Smooth muscle cell (in vitro differentiated cells): ENCODE results near the gene ZBTB43. TPM values are rescaled to one million over a fixed set of nuclear protein-coding genes. Genes with fewer than 3 reads are reported as not detected.
"Not testable (repeated sequence)": the region's sequence is repeated elsewhere in the genome, so short reads cannot be mapped to it uniquely, and the experiment has no call there.

Source experiments
- DNase-seq: peaks from one replicate; lab custom pipeline; 2025; ENCODE audit not compliant: unreplicated experiment; lab: John Stamatoyannopoulos, UW
- H2AFZ ChIP-seq: fragments of 200-600 bp; sonication (generic); 2 replicates; pipeline ENCODE4 v1.6.0; 2016; ENCODE audit warnings: antibody characterized with exemption, low read depth, mild to moderate bottlenecking
- H3F3A ChIP-seq: fragments of 200-600 bp; sonication (generic); 2 replicates; pipeline ENCODE4 v1.6.0; 2017; ENCODE audit warnings: antibody characterized with exemption, low read depth
- H3K27ac ChIP-seq: fragments of 200-600 bp; sonication (generic); 2 replicates; pipeline ENCODE4 v1.5.1; 2016; ENCODE audit warnings: low read depth, mild to moderate bottlenecking
- H3K27me3 ChIP-seq: fragments of 200-600 bp; sonication (generic); 2 replicates; pipeline ENCODE4 v1.6.1; 2016; ENCODE audit warnings: low read depth, mild to moderate bottlenecking
- H3K36me3 ChIP-seq: fragments of 200-600 bp; sonication (generic); 2 replicates; pipeline ENCODE4 v1.5.1; 2016; ENCODE audit warnings: low read depth
- H3K4me1 ChIP-seq: fragments of 200-600 bp; sonication (generic); 2 replicates; pipeline ENCODE4 v1.5.1; 2016; ENCODE audit warnings: low read depth
- H3K4me2 ChIP-seq: fragments of 200-600 bp; sonication (generic); 2 replicates; pipeline ENCODE4 v1.6.0; 2016; ENCODE audit warnings: mild to moderate bottlenecking
- H3K4me3 ChIP-seq: fragments of 200-600 bp; sonication (generic); 2 replicates; pipeline ENCODE4 v1.5.1; 2016; ENCODE audit warnings: mild to moderate bottlenecking
- H3K79me2 ChIP-seq: fragments of 200-600 bp; sonication (generic); 2 replicates; pipeline ENCODE4 v1.6.0; 2016; ENCODE audit warnings: low read depth, mild to moderate bottlenecking
- H3K9ac ChIP-seq: fragments of 200-600 bp; sonication (generic); 2 replicates; pipeline ENCODE4 v1.6.0; 2016; ENCODE audit warnings: low read depth
- H3K9me3 ChIP-seq: fragments of 200-600 bp; sonication (generic); replicated peaks from 2 replicates; pipeline ENCODE4 v1.5.1; 2016; ENCODE audit warnings: low read depth
- H4K20me1 ChIP-seq: fragments of 200-600 bp; sonication (generic); 2 replicates; pipeline ENCODE4 v1.6.0; 2016; ENCODE audit warnings: low read depth
- CTCF ChIP-seq: fragments of 200-600 bp; sonication (generic); IDR thresholded peaks from 2 replicates; pipeline ENCODE4 v1.5.1; 2017; ENCODE audit warnings: borderline replicate concordance, mild to moderate bottlenecking, antibody characterized with exemption; ENCODE audit not compliant: insufficient read depth, poor library complexity, severe bottlenecking
- WGBS: methylation state at CpG from one replicate; pipeline ENCODE4 v1.1.7; 2016; ENCODE audit warnings: low lambda C conversion rate; 5-methylcytosine and 5-hydroxymethylcytosine counted together
- polyA plus RNA-seq: library from polyadenylated mRNA; unstranded; fragments of >200 nt; fragmentation: Nextera tagmentation; extraction: Ambion mirVana; gene quantifications from 2 replicates; pipeline ENCODE4 v1.2.1, GENCODE V29; 2016
- total RNA-seq: library from RNA; depleted of rRNA; stranded (reverse); fragments of >200 nt; gene quantifications from 2 replicates; pipeline ENCODE4 v1.2.3, GENCODE V29; 2014

The ZBTB43 gene
- total and polyA plus RNA-seq, 2 experiments from 2014 or later, result 11.5 to 12.3 TPM

DNA sequence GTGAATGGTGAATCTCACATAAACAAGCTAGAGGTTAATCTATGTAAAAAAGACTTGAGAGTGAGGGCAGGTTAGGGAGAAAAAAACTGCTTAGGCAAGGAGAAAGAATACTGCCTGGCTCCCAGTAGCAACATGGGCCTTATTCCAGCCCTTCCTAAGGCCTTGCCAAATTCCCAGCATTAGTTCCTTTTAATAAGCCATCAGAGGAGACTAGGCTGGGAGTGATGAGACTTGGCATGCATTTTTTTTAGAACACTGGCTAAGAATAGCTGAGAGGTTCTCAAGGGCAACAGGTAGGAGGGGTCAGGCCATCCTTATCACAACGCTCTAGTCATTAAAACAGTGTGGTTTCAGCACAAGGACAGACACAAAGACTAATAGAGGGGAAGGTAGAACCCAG lies 20.9 kb upstream of the ZBTB43 start:
- WGBS, result 79% methylated on average over 1 of the region's 1 CpG
- no peak for TF ChIP-seq CTCF
- Histone ChIP-seq H3K27ac (no peak overlapping the region), H3K9me3 (no peaks in the 10 kb centered on the region), H4K20me1 (no peaks in the 10 kb centered on the region), H3K79me2 (no peaks in the 10 kb centered on the region), H3F3A (peaks cover 4% of the 10 kb centered on the region), H3K4me2 (no peak overlapping the region), H3K27me3 (peaks cover 26% of the 10 kb centered on the region), H3K4me3 (no peak overlapping the region), H3K9ac (no peak overlapping the region), H2AFZ (no peak overlapping the region), H3K36me3 (no peaks in the 10 kb centered on the region), H3K4me1 (no peaks in the 10 kb centered on the region)
- no peak for DNase-seq

DNA sequence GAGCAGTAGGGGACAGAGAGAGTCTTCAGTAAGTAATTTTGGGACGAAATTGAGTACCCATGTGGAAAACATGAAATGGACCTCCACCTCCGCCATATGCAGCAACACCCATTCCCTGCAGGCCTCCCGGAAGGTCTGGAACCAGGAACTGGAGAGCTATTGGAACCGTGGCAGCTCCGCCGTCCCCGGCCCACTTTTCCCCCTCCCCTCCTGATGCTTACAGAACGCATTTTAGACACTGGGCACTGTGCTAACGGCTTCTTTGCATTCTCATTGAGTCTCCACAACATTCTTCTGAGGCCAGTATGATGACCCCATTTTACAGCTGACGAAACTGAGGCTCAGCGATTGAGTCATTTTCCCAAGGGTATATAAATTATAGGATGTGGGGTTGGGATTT lies 20.4 kb upstream of the ZBTB43 start:
- Histone ChIP-seq H3K36me3 (no peaks in the 10 kb centered on the region), H3F3A (peaks cover 4% of the 10 kb centered on the region), H3K79me2 (no peaks in the 10 kb centered on the region), H3K27ac (no peak overlapping the region), H3K9me3 (no peaks in the 10 kb centered on the region), H2AFZ (no peak overlapping the region), H3K9ac (no peak overlapping the region), H4K20me1 (no peaks in the 10 kb centered on the region), H3K27me3 (peaks cover 26% of the 10 kb centered on the region), H3K4me3 (no peak overlapping the region), H3K4me2 (no peak overlapping the region), H3K4me1 (no peaks in the 10 kb centered on the region)
- 89% methylated on average over 11 of the region's 11 CpGs for WGBS
- no peak for DNase-seq
- no peak for TF ChIP-seq CTCF

- not testable (repeated sequence) for H3K9ac ChIP-seq, H3K4me1 ChIP-seq, H3K36me3 ChIP-seq, H3K4me3 ChIP-seq, H3K79me2 ChIP-seq, H2AFZ ChIP-seq, H4K20me1 ChIP-seq, H3K27ac ChIP-seq, DNase-seq, H3K9me3 ChIP-seq, H3F3A ChIP-seq, H3K4me2 ChIP-seq
- WGBS, result 91% methylated on average over 6 of the region's 6 CpGs
- H3K27me3 ChIP-seq, result peaks cover 25% of the 10 kb centered on the region
These were observed 20.0 kb upstream of the ZBTB43 start for GRCh38 chr9:126784841-126785240.

DNA sequence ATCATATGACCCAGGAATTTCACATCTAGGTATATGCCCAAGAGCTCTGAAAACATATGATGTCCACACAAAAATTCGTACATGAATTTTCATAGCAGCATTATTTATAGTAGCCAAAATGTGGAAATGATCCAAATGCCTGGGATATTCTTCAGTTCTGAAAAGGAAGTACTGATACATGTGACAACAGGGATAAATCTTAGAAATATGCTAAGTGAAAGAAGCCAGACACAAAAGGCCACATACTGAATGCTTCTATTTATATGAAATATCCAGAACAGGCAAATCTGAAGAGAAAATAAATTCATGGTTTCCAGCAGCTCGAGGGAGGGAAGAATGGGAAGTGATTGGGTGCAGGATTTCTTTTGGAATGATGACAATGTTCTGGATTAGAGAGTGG lies 16.8 kb upstream of the ZBTB43 start:
- Histone ChIP-seq H3K27ac (peak overlapping the region; percentile 14), H3K79me2 (no peaks in the 10 kb centered on the region), H3K36me3 (no peaks in the 10 kb centered on the region), H3K9me3 (no peaks in the 10 kb centered on the region), H3K4me1 (no peaks in the 10 kb centered on the region), H3K4me2 (peak overlapping the region; percentile 50), H2AFZ (no peak overlapping the region), H3K27me3 (peaks cover 14% of the 10 kb centered on the region), H4K20me1 (no peaks in the 10 kb centered on the region), H3K4me3 (no peak overlapping the region), H3K9ac (no peak overlapping the region), H3F3A (peaks cover 4% of the 10 kb centered on the region)
- 48% methylated on average over 2 of the region's 2 CpGs for WGBS
- no peak for DNase-seq
- no peak for TF ChIP-seq CTCF
